ENCODE data around the gene KMT2C.
"Not testable (repeated sequence)": the region's sequence is repeated elsewhere in the genome, so short reads cannot be mapped to it uniquely, and the experiment has no call there.

KMT2C gene

GRCh38 chr7:152403726-152404125 lies 32.1 kb downstream of the KMT2C start:
- peaks cover 88% of the 10 kb centered on the region for H3K79me2 ChIP-seq (ENCODE audit: low read length)
- no peak for TF ChIP-seq EZH2phosphoT487 (IDR thresholded peaks at IDR 0.05; ENCODE audit: low read depth)
- no peak for TF ChIP-seq CTCF (IDR thresholded peaks at IDR 0.05; ENCODE audit: low read depth, low read length)
- peaks cover 5% of the 10 kb centered on the region; the same call in 1 of the 2 replicates for H3K9me3 ChIP-seq (ENCODE audit: insufficient read depth, low read length)
- H3K27ac ChIP-seq (ENCODE audit: low read length), result no peak overlapping the region
- no peak overlapping the region for H2AFZ ChIP-seq (ENCODE audit: low read depth, low read length)
- H3K9ac ChIP-seq (ENCODE audit: low read length), result no peak overlapping the region
- H3K4me1 ChIP-seq (ENCODE audit: low read length), result no peaks in the 10 kb centered on the region
- no peaks in the 10 kb centered on the region for H3K36me3 ChIP-seq (replicated peaks; ENCODE audit: low read depth, low read length)
- H3K27me3 ChIP-seq (ENCODE audit: low read depth, low read length), result no peaks in the 10 kb centered on the region
- no peak overlapping the region for H3K4me2 ChIP-seq (ENCODE audit: low read length)
- H4K20me1 ChIP-seq (ENCODE audit: insufficient read depth, low read length), result peaks cover 50% of the 10 kb centered on the region
- H3K4me3 ChIP-seq (ENCODE audit: low read length), result no peak overlapping the region

- Histone ChIP-seq H3K9ac (ENCODE audit: low read length) (no peak overlapping the region), H2AFZ (ENCODE audit: low read depth, low read length) (no peak overlapping the region), H3K36me3 (replicated peaks; ENCODE audit: low read depth, low read length) (no peaks in the 10 kb centered on the region), H3K9me3 (ENCODE audit: insufficient read depth, low read length) (peaks cover 5% of the 10 kb centered on the region; the same call in 1 of the 2 replicates), H3K4me2 (ENCODE audit: low read length) (no peak overlapping the region), H4K20me1 (ENCODE audit: insufficient read depth, low read length) (peaks cover 61% of the 10 kb centered on the region), H3K27ac (ENCODE audit: low read length) (no peak overlapping the region), H3K4me1 (ENCODE audit: low read length) (no peaks in the 10 kb centered on the region), H3K79me2 (ENCODE audit: low read length) (peaks cover 91% of the 10 kb centered on the region), H3K27me3 (ENCODE audit: low read depth, low read length) (no peaks in the 10 kb centered on the region), H3K4me3 (ENCODE audit: low read length) (no peak overlapping the region)
- no peak for TF ChIP-seq CTCF (IDR thresholded peaks at IDR 0.05; ENCODE audit: low read depth, low read length)
- TF ChIP-seq EZH2phosphoT487 (IDR thresholded peaks at IDR 0.05; ENCODE audit: low read depth), result no peak
Measured at GRCh38 chr7:152402384-152403250, 33.2 kb downstream of the KMT2C start.

- TF ChIP-seq EZH2phosphoT487 (IDR thresholded peaks at IDR 0.05; ENCODE audit: low read depth) (no peak), CTCF (IDR thresholded peaks at IDR 0.05; ENCODE audit: low read depth, low read length) (no peak)
- Histone ChIP-seq H2AFZ (ENCODE audit: low read depth, low read length) (no peak overlapping the region), H3K27me3 (ENCODE audit: low read depth, low read length) (no peaks in the 10 kb centered on the region), H3K9ac (ENCODE audit: low read length) (no peak overlapping the region), H3K4me2 (ENCODE audit: low read length) (no peak overlapping the region), H3K36me3 (replicated peaks; ENCODE audit: low read depth, low read length) (no peaks in the 10 kb centered on the region), H3K4me1 (ENCODE audit: low read length) (no peaks in the 10 kb centered on the region), H3K27ac (ENCODE audit: low read length) (no peak overlapping the region), H3K4me3 (ENCODE audit: low read length) (no peak overlapping the region), H3K9me3 (ENCODE audit: insufficient read depth, low read length) (peaks cover 5% of the 10 kb centered on the region; the same call in 1 of the 2 replicates), H4K20me1 (ENCODE audit: insufficient read depth, low read length) (peaks cover 79% of the 10 kb centered on the region), H3K79me2 (ENCODE audit: low read length) (peaks cover 97% of the 10 kb centered on the region)
Measured at GRCh38 chr7:152399344-152399743, 36.5 kb downstream of the KMT2C start.

- H3K79me2 ChIP-seq (ENCODE audit: low read length), result peaks cover 96% of the 10 kb centered on the region
- H3K4me3 ChIP-seq (ENCODE audit: low read length), result no peak overlapping the region
- TF ChIP-seq CTCF (IDR thresholded peaks at IDR 0.05; ENCODE audit: low read depth, low read length) (no peak), EZH2phosphoT487 (IDR thresholded peaks at IDR 0.05; ENCODE audit: low read depth) (no peak)
- H3K9me3 ChIP-seq (ENCODE audit: insufficient read depth, low read length), result no peaks in the 10 kb centered on the region
- H3K27ac ChIP-seq (ENCODE audit: low read length), result no peak overlapping the region
- peaks cover 93% of the 10 kb centered on the region for H4K20me1 ChIP-seq (ENCODE audit: insufficient read depth, low read length)
- H3K4me1 ChIP-seq (ENCODE audit: low read length), result peaks cover 13% of the 10 kb centered on the region
- H2AFZ ChIP-seq (ENCODE audit: low read depth, low read length), result no peak overlapping the region
- no peak overlapping the region for H3K4me2 ChIP-seq (ENCODE audit: low read length)
- H3K27me3 ChIP-seq (ENCODE audit: low read depth, low read length), result no peaks in the 10 kb centered on the region
- no peak overlapping the region for H3K9ac ChIP-seq (ENCODE audit: low read length)
- no peaks in the 10 kb centered on the region for H3K36me3 ChIP-seq (replicated peaks; ENCODE audit: low read depth, low read length)
Measured at GRCh38 chr7:152395112-152395511, 40.7 kb downstream of the KMT2C start.

- Histone ChIP-seq H3K4me1 (ENCODE audit: low read length) (peaks cover 13% of the 10 kb centered on the region), H4K20me1 (ENCODE audit: insufficient read depth, low read length) (peaks cover 84% of the 10 kb centered on the region), H3K79me2 (ENCODE audit: low read length) (peaks cover 95% of the 10 kb centered on the region)
- H3K27ac ChIP-seq (ENCODE audit: low read length); H3K9ac ChIP-seq (ENCODE audit: low read length); H2AFZ ChIP-seq (ENCODE audit: low read depth, low read length); H3K36me3 ChIP-seq (replicated peaks; ENCODE audit: low read depth, low read length); H3K4me3 ChIP-seq (ENCODE audit: low read length); H3K4me2 ChIP-seq (ENCODE audit: low read length); H3K9me3 ChIP-seq (ENCODE audit: insufficient read depth, low read length); H3K27me3 ChIP-seq (ENCODE audit: low read depth, low read length): not testable (repeated sequence)
Measured at GRCh38 chr7:152394214-152394613, 41.6 kb downstream of the KMT2C start.

Measured in OCI-LY3 (cell line).